NCI-H128 (cell line): ENCODE data around the gene CST6.
"Not testable (repeated sequence)": the region's sequence is repeated elsewhere in the genome, so short reads cannot be mapped to it uniquely, and the experiment has no call there.

Experiments used
- DNase-seq: peaks from one replicate; lab custom pipeline; 2025; ENCODE audit not compliant: unreplicated experiment; lab: John Stamatoyannopoulos, UW

The CST6 gene

DNA sequence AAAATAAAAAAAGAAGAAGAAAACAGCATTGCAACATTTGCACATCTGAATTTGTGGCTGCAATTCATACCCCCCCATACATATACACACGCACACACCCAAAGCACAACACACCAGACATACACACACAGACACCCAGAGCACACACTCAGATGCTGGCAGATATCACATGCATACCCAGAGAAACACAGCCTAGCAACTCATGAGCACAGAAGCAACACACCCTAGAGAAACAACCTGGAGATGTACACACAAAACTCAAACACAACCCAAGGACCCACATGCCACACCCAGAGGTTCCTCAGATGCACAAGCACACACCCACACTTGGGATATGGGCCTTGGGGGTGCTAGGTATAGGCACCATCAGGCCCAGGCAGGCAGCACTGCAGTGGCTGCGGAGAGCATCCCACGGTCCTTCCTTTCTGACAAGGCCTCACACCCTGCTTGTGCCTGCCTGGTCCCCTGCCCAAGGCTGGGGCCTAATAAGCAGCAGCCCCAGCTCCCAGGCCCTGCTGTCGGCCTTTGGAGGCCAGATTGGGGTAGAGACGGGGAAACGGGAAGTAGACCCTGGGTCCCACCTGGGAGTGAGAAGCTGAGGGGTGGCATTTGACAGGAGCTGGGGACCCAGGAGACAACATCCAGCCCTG lies 3.1 kb downstream of the CST6 start:
- no peak for DNase-seq

DNA sequence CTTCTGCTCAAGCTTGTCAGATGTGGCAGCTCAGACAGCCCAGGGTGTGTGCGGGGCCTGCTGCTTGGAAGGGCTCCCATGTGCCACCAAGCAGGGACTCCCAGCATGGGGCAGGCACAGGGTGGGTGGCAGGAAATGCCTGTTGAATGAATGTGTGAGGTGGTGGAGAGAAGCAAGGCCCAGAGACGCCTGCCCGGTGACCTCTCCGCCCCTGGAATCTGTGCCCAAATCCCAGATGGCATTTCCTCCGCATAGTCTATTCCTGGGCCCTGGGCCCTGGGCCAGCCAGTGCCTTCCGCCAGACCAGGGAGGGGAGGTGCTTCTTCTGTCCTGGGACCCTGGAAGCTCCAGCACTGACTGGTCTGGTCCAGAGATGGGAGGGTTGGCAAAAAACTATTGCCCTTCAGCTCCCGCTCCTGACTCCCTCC lies 3.7 kb downstream of the CST6 start:
- DNase-seq = no peak

DNA sequence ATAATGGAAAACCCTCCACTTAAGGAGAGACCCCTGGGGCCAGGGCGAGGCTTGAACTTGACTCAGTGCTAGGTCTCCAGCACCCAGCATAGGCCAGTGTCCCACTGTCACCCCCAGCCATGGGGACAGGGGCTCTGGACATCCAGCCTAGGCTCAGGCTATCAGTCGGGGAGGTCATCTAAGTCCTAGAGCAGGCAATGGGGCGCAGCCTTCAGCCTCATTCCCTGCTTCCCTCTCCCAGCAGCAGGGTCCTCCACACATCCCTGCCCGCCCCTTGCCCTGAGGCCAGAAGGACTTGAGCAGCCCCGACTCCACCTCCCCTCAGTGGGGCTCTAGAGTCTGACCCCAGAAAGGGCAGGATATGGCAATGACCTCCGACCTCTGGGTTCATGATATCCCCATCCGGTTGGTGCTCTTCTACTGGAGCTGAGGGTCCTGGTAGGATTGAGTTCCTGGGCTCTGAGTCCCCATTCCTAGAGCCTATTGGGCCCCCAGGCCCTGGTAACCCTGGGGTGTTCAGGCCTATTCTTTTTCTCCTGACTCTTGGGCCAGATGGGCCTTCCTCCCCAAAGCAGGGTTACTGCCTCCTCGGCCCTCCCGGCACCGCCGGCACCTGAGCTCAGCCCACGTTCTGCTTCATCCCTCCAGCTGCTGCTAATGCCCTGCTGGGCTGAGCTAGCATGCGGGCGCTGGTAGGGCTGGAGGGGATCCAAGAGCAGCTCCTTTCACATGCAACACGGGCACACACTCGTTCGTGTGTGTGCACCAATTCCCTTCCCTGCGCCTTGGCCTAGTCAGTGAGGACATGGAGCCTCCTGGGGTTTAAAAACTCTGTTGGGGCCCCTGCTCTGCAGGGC lies 4.4 kb downstream of the CST6 start:
- DNase-seq = no peak

DNA sequence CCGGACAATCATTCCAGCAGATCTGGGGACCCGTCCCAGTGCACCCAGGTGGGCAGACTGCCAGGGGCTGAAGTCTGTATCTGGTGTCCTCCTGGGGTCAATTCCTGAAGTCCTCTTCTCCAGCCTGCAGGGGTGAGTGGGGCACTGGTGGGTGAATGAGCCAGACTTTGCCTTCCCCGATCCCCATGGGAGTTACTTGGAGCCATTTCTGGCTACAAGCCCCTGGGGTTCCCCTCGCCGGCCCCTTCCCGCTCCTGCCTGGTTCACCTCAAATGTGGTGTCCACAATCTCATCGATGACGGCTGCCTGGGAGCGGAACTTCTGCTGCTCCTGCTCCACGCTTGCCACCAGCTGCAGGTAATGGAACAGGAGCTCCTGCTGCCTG lies 5.0 kb downstream of the CST6 start:
- no peak for DNase-seq

DNA sequence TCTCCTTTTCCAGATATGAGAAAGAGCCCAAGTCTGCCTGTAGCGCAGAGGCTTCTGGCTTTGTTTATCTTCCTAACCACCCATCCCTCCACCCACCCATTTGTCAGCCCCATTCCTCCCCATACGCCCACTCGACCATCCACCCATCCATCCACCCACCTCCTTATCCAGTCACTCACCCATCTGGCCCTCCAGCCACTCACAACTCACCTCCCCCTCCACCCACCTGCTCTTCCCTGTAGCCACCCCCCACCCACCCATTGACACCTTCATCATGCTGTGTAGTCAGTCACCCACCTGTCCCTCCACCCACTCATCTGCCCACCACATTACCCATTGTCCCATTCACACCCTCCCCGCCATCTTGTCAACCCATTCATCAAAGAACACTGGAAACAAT lies 5.5 kb downstream of the CST6 start:
- no peak for DNase-seq

DNA sequence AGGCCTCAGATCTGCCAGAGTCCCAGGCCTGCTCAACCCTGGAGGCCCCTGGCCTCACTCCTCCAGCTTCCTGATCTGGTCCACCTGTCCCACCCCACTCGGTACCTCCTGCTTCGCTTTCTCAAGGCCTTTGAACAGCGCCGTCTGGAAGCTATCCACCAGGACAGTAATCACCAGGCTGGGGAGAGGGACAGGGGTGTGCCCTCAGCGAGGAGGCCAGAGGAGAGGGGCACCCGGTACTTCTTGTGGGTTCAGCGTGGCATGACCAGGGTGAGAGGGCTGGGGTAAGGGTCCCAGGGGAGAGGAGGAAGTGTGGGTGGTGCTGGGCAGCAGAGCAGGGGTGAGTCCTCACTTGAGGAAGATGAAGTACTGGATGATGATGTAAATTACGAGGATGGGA lies 8.4 kb downstream of the CST6 start:
- DNase-seq = no peak

DNA sequence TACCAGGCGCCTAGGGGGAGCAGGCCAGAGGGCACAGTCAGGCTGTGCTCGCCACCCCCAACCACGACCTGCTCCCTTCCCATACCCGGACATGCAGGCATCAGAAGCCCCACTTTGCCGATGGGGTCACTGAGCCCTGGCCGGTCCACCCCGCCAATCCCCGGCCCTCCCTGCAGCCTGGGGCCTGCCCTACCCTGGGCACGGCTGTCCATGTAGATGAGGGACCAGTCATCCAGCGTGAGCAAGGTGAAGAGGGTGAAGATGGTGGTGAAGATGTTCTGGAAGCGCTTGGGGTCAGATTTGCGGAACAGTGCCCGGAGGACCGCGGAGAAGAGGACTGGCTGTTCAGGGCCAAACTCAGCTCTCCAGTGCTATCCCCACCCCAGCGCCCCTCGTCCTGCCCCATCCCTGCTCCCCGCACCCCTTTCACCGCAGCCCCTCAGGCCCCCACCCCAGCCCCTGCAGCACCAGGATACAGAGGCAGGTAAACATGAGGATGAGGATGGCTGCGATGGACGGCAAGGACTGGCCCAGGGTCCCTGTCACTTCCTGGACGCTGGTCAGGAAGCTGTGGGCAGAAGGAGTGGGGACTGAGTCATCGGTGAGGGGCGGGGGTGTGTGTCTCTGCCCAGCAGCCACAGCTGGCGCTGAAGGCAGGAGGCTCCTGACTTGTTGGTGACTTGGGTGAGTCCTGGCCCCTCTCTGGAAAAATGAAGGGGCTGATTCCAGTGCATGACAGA lies 9.0 kb downstream of the CST6 start:
- DNase-seq = no peak

DNA sequence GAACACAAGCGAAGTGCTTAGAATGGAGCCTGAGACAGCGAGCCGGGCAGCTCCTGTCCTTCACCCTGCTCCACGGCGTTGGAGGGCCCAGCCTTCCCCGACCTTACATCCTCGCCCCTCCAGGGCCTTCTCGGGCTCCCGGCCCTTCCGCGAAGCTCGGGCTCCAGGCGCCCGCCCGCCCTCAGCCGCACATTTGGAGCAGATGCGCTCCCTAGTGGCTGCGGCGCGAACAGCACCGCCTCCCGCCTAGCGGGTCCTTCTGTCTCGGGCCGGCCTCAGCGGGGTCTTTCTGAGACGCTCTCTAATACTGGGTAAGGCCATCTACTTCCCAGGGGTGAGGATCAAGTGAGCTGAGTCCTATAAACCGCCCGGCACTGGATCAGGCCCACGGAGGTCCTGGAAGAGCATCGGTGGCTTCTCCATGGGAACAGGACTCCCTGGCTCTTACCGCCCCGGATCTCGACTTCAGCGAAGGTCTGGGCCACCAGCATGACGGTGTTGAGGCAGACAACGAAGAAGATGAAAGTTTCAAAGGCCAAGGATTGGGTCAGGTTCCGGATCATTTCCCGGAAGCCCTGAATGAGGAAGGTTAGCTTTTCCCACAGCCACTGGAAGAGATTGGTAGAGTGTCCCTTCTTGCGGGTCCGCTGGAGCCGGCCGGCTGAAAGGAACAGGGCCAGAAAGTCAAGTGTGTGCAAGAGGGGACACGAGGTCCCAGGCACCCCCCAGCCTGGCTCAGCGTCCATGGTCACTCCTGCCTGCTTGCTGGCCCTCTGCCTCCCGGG lies 10.8 kb downstream of the CST6 start:
- DNase-seq = peak; percentile 53

DNA sequence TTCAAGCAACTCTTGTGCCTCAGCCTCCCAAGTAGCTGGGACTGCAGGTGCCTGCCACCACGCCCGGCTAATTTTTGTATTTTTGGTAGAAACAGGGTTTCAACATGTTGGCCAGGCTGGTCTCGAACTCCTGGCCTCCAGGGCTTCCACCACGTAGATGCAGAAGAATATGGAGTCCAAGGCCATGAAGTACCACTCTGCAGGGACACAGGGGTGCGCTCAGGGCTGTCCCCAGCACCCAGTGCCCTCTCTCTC lies 11.3 kb downstream of the CST6 start:
- not testable (repeated sequence) for DNase-seq

DNA sequence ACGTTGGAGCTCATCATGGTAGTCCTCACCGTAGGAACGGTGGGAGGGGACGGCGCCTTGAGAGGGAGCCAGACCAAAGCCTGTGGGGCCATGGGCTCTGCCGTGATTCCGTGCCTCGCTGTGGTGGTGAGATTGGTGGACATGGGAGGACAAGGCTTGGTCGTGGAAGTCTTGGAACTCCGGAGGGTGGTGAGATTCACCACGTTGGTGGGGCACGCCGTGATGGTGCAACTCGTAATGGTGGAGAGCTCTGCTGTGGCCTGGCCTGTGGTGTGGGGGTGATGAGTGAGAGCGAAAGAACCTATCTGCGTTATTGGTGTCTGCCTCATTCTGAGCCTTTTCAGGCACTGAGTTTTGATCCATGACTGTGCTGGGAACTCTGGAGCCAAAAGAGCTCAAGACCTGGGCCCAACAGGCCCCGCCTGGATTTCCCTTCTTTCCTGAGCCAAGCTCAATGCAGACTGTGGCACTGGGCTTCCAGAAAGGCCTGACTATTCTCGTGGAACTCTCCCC lies 14.3 kb downstream of the CST6 start, which contains the start of gene CATSPER1:
Gene CATSPER1 (minus strand): TSS at position 463 of the 513 bp plus-strand sequence. CDS start 100 bp downstream, at position 363.
- DNase-seq = no peak

DNA sequence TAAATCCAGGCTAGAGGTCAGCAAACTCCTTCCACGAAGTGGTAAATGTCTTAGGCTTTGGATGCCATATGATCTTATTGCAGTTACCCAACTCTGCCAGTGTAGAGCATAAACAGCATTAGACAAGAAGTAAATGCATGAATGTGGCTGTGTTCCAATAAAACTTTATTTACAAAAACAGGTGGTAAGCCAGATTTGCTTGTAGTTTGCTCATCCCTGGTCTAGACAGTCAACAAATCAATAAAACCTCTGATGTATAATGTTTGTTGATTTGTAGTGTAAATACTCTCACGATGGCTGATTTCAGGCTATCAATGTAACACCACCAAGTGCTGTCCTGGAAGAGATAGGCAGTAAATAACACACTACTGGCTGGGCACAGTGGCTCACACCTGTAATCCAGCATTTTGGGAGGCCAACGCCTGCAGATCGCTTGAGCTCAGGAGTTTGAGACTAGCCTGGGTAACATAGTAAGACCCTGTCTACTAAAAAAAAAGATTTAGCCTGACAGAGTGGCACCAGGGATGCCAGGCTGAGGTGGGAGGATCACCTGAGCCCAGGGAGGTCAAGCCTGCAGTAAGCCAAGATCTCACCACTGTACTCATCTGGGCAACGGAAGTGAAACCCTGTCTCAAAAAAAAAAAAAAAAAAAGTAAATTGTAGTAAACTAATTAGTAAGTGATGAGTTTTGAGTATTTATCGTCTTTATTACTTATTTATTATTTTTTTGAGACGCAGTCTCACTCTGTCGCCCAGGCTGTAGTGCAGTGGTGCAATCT lies 21.3 kb downstream of the CST6 start:
- DNase-seq = no peak

DNA sequence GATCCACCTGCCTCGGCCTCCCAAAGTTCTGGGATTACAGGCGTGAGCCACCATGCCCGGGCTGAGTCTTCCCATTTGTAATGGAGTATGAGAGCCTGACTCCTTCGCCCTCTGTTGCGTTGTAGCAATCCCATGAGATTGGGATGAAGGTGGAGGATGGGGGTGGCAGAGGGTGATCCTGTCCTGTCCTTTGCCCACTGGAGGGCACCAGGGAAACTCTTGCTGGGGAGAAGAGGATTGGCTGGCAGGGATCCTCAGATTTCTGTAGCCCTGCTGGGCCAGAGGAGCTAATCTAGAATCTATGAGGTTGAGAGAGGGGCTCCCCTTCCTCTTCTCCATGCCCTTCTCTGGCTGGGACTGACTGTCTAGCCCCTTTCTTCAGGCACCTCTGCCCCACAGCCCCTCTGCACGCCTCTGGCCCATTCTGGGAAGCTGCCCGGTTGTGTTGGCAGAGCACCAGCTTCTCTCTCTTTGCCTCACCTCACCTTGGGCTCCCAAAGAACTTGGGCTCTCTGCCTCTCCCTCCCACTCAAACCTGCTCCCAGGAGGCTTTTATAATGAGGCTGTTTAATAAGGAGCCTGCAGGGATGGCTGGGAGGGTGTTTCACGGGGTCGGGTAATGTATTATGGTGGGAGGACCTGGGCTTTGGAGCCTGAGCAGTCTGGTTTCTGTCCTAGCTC lies 24.0 kb downstream of the CST6 start:
- DNase-seq = no peak

DNA sequence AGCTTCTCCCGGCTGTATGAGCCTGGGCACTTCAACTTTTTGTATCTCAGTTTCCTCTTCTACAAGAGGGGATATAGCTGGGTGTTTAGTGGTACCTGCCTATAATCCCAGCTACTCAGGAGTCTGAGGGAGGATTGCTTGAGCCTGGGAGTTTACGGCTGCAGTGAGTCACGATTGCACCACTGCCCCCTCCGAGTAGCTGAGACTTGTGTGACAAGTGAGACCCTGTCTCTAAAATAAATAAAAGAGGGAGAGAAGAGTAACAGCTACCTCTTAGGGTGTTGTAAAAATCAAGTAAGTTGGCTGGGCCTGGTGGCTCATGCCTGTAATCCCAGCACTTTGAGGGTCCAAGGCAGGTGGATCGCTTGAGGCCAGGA lies 24.5 kb downstream of the CST6 start:
- DNase-seq = no peak

DNA sequence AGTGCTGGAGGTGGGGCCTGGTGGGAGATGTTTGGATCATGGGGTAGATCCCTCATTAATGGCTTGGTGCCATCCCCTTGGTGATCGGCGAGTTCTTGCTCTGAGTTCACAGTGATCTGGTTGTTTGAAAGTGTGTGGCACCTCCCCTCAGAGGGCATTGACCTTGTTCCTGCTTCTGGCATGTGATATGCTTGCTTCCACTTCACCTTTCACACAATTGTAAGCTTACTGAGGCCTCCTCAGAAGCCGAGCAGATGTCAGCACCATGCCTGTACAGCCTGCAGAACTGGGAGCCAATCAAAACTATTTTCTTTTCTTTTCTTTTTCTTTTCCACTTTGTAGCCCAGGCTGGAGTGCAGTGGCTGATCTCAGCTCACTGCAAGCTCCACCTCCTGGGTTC lies 25.5 kb downstream of the CST6 start:
- DNase-seq = no peak

DNA sequence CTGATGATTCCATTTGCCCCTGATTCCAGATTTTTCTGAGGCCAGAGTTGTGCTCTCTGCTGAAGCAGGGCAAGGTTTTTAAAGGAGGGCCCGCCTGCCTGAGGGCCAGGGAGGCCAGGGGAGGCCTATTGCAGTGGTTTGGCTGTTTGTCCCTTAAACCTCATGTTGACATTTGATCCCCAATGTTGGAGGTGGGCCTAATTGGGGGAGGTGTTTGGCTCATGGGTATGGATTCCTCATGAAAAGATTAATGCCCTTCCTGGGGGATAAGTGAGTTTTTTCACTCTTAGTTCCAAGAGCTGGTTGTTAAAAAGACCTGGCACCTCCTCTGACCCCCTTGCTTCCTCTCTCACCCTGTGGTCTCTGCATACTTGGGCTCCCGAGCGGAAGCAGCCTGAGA lies 28.0 kb downstream of the CST6 start:
- no peak for DNase-seq

DNA sequence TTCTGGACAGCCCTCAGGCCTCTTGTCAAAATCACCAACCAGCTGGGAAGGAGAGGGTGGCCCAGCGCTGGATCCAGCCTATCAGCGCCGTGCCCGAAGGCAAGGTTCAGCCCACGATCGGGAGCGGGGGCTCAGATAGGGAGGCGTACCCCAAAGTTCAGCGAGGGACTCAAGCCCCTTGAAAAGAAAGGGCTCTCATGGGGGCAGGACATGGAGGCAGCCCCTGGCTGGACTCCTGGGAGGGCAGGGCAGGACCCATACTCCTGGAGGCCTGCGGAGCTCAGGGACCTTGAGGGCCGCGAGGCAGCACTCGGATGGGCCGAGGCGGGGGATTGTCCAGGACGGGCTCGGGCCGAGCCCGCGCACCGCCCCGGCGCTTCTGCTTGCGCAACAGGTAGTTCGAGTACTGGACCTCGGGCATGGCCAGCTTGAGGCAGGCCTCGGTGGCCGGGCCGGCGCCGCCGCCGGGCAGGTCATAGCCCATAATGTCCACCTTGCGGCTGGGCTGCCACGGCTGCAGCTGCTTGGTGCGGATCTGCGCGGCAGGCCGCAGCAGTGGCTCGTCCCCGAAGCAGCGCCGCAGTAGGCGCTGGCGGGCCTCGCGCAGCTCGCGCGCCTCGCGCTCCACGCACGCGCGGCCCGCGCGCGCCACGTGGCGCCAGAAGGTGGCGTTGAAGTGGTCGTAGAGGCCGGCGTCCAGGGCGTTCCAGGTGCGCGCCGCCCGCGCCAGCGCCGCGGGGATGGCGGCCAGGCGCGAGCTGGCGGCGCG lies 30.6 kb downstream of the CST6 start:
- DNase-seq = no peak

DNA sequence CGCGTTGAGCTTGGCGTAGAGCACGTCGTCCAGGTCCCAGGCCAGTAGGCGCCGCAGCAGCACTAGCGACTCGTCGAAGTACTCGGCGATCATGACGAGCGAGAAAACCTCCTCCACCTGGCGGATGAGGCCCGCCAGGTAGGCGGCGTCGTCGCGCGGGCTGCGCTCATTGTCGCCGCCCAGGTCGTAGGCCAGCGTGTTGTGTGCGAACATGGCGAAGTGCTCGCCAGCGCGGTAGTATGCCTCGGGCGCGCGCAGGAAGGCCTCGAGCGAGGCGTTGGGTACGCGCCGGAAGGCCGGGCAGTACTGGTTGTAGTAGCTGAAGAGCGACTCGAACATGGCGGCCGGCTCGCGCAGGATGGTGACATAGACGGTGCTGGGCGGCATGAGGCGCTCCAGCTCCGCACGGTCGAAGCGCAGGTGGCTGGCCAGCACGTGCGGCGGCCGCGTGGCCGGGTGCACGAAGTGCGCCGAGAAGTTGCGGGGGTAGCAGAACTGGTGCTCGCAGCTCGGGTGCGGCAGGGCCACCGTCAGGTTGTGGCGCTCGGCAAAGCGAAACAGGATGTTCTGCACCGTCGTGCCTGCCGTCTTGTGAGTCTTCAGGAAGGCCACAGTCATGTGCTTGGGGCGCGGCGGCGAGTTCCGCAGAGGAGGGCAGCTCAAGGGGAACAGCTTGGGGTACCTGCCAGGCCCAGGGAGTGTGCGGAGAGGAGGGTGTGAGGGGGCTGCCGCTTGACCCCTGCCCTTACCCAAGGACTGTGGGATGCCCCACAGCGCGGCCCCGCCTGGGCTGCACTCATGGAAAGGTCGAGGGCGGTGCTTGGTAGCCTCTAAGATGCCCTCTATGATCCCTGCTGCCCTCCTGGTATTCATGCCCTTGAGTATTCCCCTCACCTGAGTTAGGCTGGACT lies 31.4 kb downstream of the CST6 start:
- no peak for DNase-seq

DNA sequence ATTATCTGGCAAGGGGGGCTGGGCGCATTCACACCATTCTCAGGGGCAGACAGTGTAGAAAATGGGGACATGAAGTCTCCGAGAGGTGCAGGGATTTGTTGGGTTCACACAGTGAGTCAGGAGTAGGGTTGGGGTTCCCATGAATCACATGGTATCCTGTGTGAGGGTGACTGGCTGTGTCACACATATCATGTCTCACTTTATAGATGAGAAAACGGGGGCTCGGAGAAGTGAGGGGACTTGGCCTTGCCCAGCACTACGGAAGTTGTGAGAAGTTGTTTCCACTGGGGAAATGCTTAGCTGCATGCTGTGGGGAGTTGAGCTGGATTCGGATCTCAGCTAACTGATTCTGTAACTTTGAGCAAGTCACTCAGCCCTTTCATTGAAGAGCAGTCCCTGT lies 32.9 kb downstream of the CST6 start:
- no peak for DNase-seq
